ENCODE results near the gene CARD14. TPM values are rescaled to one million over a fixed set of nuclear protein-coding genes. Genes with fewer than 3 reads are reported as not detected.
A peak's percentile ranks its signal among the peaks of the same experiment; 100 is the strongest.

Gene CARD14
- total RNA-seq, 1 experiment from 2014 or later: 0.24 TPM

DNA sequence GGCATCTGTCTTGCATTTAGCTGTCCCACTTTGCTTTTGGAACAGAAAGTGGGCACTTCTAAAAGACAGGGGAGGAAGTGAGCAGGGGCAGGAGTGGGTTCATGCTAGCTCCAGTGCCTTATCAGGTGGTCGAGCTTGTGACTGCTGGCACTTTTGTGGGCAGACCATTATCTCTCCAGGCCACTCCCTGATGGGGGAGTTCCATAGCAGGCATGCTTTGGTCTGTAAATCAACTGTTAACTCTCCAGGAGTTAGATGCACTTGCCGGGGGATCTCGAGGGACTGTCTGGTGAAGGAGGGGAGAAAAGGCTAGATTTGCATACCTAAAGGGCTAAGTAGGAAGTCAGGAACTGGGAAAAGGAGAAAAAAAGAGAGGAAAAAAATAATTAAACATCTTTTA lies 9.3 kb upstream of the CARD14 start:
- Mint-ChIP-seq H3K4me1 (peaks cover 23 to 41% of the 10 kb centered on the region in 2 experiments), H3K36me3 (ENCODE audit: insufficient read depth in 1 of 3, low read depth in 3 of 3) (peaks cover 8 to 22% (median 13%) of the 10 kb centered on the region in 3 experiments; a peak in 6 of 7 replicates), H3K27me3 (ENCODE audit: low read depth) (peaks cover 16% of the 10 kb centered on the region), H3K4me3 (peak overlapping the region in 1 of 2 experiments; percentile 74; a peak in 4 of 5 replicates), H3K9me3 (peaks cover 17 to 23% of the 10 kb centered on the region in 2 experiments), H3K27ac (peak overlapping the region; percentile 27 to 86 (median 85))
- H3K4me1 ChIP-seq (ENCODE audit: insufficient read depth, low read length): peaks cover 5% of the 10 kb centered on the region; the same call in 1 of the 2 replicates
- H3K27me3 ChIP-seq (ENCODE audit: insufficient read depth, low read length): no peaks in the 10 kb centered on the region; the same call in 1 of the 2 replicates
- H3K23ac ChIP-seq (ENCODE audit: insufficient read length, low read depth, low read length): no peak overlapping the region
- no peak overlapping the region for H3K27ac ChIP-seq (ENCODE audit: insufficient read length, low read depth, low read length)
- H3K9me3 ChIP-seq (ENCODE audit: control insufficient read depth, low read depth, low read length): peaks cover 4% of the 10 kb centered on the region
- no peak overlapping the region for H3K14ac ChIP-seq (ENCODE audit: insufficient read depth, low read length)
- H3T11ph ChIP-seq (ENCODE audit: low read length): no peak overlapping the region
- no peak overlapping the region for H2AK5ac ChIP-seq (ENCODE audit: insufficient read length, low read length)
- H4K8ac ChIP-seq (replicated peaks; ENCODE audit: insufficient read length, low read depth, low read length): no peak overlapping the region
- no peak overlapping the region for H3K9ac ChIP-seq (ENCODE audit: extremely low read depth, insufficient read length, low read length)
- no peak overlapping the region for H2BK15ac ChIP-seq (ENCODE audit: low read depth, low read length)
- no peak overlapping the region for H2AFZ ChIP-seq (ENCODE audit: low read length)
- no peak overlapping the region for H4K91ac ChIP-seq (ENCODE audit: insufficient read length, low read depth, low read length)
- H3K4ac ChIP-seq (ENCODE audit: low read depth, low read length): no peak overlapping the region
- no peak overlapping the region for H2BK5ac ChIP-seq (ENCODE audit: insufficient read length, low read length)
- H4K5ac ChIP-seq (ENCODE audit: insufficient read length, low read depth, low read length): no peak overlapping the region
- H2BK12ac ChIP-seq (ENCODE audit: insufficient read length, low read depth, low read length): no peak overlapping the region
- H3K18ac ChIP-seq (ENCODE audit: insufficient read length, low read depth, low read length): no peak overlapping the region
- no peaks in the 10 kb centered on the region for H3K79me2 ChIP-seq (ENCODE audit: insufficient read depth, low read length)
- no peak overlapping the region for H2BK120ac ChIP-seq (ENCODE audit: low read depth, low read length, poor library complexity, severe bottlenecking)
- H2BK20ac ChIP-seq (ENCODE audit: low read depth, low read length, poor library complexity, severe bottlenecking): no peak overlapping the region
- H3K79me1 ChIP-seq (ENCODE audit: insufficient read depth, low read depth, low read length, poor library complexity, severe bottlenecking): no peaks in the 10 kb centered on the region
- TF ChIP-seq CTCF (conservative IDR thresholded peaks at IDR 0.05): no peak
- no peaks in the 10 kb centered on the region for H4K20me1 ChIP-seq (ENCODE audit: control insufficient read depth, insufficient read depth, insufficient read length)
- WGBS (ENCODE audit: extremely low coverage, insufficient read length, low lambda C conversion rate): no CpG with 5 or more reads among the region's 3 CpGs
- DNase-seq: no peak
- peak overlapping the region; percentile 54 for H3K4me2 ChIP-seq (ENCODE audit: insufficient read depth, insufficient read length, low read length)
- H3K23me2 ChIP-seq (ENCODE audit: insufficient read length, low read depth, low read length, poor library complexity, severe bottlenecking): no peaks in the 10 kb centered on the region
- no peak overlapping the region for H3K56ac ChIP-seq (ENCODE audit: insufficient read length, low read depth, low read length)
